ENCODE data around the gene PIK3R1. TPM values are rescaled to one million over a fixed set of nuclear protein-coding genes. Genes with fewer than 3 reads are reported as not detected.

Gene PIK3R1
- total and polyA plus RNA-seq, 2 of the 4 experiments (the other 2 are of a cell fraction), result 2.4 to 9.3 TPM

DNA sequence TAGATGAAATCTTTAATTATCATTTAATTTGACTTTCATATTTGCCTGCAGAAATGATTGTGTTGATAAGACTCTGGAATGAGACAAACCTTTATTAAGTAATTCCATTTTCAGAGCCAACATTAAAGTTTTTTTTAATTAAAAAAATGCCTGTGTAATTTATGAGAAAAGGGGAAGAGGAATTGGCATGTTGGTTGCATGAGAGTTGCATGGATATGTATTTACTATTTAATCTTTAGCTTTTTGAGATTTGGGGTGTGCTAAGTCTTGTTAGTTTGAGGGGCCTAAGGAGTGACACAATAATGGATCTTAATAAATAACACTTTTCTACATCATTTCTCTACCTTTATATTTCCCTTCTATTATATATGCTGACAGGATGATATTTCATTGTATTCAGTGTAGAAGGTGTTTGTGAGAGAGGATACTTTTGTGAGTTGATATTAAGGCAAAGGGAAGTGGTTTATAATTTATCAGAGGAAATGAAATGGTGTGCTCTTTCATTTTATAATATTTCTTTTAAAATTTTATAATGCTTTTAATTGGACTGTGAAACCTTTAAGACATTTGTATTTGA is 54.9 kb downstream of the PIK3R1 start:
- H3K4ac ChIP-seq (ENCODE audit: low read depth, low read length), result no peak overlapping the region
- H3K36me3 ChIP-seq (ENCODE audit: control insufficient read depth, insufficient read depth, low read length), result peaks cover 1% of the 10 kb centered on the region; the same call in 1 of the 2 replicates
- 0 out of 2 replicates have a peak, but pooled peaks cover 3% of the 10 kb centered on the region for H3K9me1 ChIP-seq (ENCODE audit: insufficient read depth, low read length)
- H2BK5ac ChIP-seq (ENCODE audit: low read depth, low read length, poor library complexity, severe bottlenecking), result no peak overlapping the region
- no peak overlapping the region for H4K91ac ChIP-seq (ENCODE audit: insufficient read depth, low read depth, low read length)
- H3K4me2 ChIP-seq (ENCODE audit: low read depth, low read length), result no peak overlapping the region
- ATAC-seq (ENCODE audit: low read depth), result no peak
- no peak overlapping the region for H2AFZ ChIP-seq (replicated peaks; ENCODE audit: low read length, poor library complexity)
- DNase-seq, result no peak
- H2BK15ac ChIP-seq (ENCODE audit: low read depth, low read length), result no peak overlapping the region
- in situ Hi-C loops (cut with MboI; ENCODE audit: low sequenced_read_pairs) (loop anchor here (25.0 kb wide), 1 partner anchor 1458 kb away; no protein-coding TSS in a partner anchor), dilution Hi-C loops (cut with HindIII; ENCODE audit: low sequenced_read_pairs, unreplicated experiment) (no loop called here), intact Hi-C loops (cut with micrococcal nuclease) (no loop called here)
- no peak overlapping the region for H4K8ac ChIP-seq (ENCODE audit: low read depth in 2 of 2, low read length in 2 of 2)
- POLR2A ChIA-PET (ENCODE audit: unreplicated experiment), result no interaction called here
- no peak overlapping the region for H3K18ac ChIP-seq (ENCODE audit: low read depth, low read length)
- no peak overlapping the region for H4K5ac ChIP-seq (ENCODE audit: low read depth, low read length)
- no peak overlapping the region for H2AK5ac ChIP-seq (ENCODE audit: low read depth, low read length)
- TF ChIP-seq POLR2A (IDR thresholded peaks at IDR 0.05; ENCODE audit: low read depth, low read length) (no peak), NFE2L2 (IDR thresholded peaks at IDR 0.05; ENCODE audit: low read depth, low read length) (no peak), SMC3 (IDR thresholded peaks at IDR 0.05; ENCODE audit: low read depth, low read length) (no peak), BHLHE40 (IDR thresholded peaks at IDR 0.05; ENCODE audit: low read depth, low read length) (no peak), MAFK (IDR thresholded peaks at IDR 0.05; ENCODE audit: low read depth, low read length) (0 out of 2 replicates have a peak, but pooled peaks have one; percentile 10), RFX5 (IDR thresholded peaks at IDR 0.05; ENCODE audit: low read depth, low read length) (no peak)
- TF ChIP-seq, protein P1, sequence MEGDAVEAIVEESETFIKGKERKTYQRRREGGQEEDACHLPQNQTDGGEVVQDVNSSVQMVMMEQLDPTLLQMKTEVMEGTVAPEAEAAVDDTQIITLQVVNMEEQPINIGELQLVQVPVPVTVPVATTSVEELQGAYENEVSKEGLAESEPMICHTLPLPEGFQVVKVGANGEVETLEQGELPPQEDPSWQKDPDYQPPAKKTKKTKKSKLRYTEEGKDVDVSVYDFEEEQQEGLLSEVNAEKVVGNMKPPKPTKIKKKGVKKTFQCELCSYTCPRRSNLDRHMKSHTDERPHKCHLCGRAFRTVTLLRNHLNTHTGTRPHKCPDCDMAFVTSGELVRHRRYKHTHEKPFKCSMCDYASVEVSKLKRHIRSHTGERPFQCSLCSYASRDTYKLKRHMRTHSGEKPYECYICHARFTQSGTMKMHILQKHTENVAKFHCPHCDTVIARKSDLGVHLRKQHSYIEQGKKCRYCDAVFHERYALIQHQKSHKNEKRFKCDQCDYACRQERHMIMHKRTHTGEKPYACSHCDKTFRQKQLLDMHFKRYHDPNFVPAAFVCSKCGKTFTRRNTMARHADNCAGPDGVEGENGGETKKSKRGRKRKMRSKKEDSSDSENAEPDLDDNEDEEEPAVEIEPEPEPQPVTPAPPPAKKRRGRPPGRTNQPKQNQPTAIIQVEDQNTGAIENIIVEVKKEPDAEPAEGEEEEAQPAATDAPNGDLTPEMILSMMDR (conservative IDR thresholded peaks at IDR 0.05; ENCODE audit: low read depth, low read length), result no peak
- H2AK9ac ChIP-seq (replicated peaks; ENCODE audit: low read depth, low read length, poor library complexity), result no peak overlapping the region
- H3K4me3 ChIP-seq (ENCODE audit: insufficient read depth, low read depth, low read length), result no peak overlapping the region
- H3K27ac ChIP-seq (ENCODE audit: insufficient read depth, low read length), result no peak overlapping the region
- H3K79me1 ChIP-seq (ENCODE audit: low read depth in 1 of 2, low read length in 2 of 2), result peaks cover 9 to 18% of the 10 kb centered on the region in 2 experiments; a peak in 3 of 4 replicates
- H3K23ac ChIP-seq (ENCODE audit: low read depth, low read length), result no peak overlapping the region
- BruUV-seq (replicated peaks), result no TSS peak
- CTCF ChIA-PET, result interaction anchor here (0.6 to 1.3 kb wide), 2 partner anchors 11 to 1039 kb away, joined by 3 to 5 read pairs; no protein-coding TSS in a partner anchor
- H2BK20ac ChIP-seq (ENCODE audit: low read depth, low read length), result no peak overlapping the region
- no peaks in the 10 kb centered on the region for H3K9me3 ChIP-seq (ENCODE audit: control insufficient read depth, insufficient read depth, low read length)
- peaks cover 6% of the 10 kb centered on the region for H3K4me1 ChIP-seq (ENCODE audit: control insufficient read depth, insufficient read depth, low read length)
- H3K27me3 ChIP-seq (ENCODE audit: control insufficient read depth, insufficient read depth, low read length), result no peaks in the 10 kb centered on the region
- no peaks in the 10 kb centered on the region for H4K20me1 ChIP-seq (ENCODE audit: insufficient read depth, low read length)
- H3K14ac ChIP-seq (replicated peaks; ENCODE audit: low read depth, low read length), result no peak overlapping the region
- H3K9ac ChIP-seq (ENCODE audit: low read depth, low read length), result no peak overlapping the region
- no peak overlapping the region for H3K56ac ChIP-seq (ENCODE audit: extremely low read depth, insufficient read depth, low read length)
- no peak overlapping the region for H2BK120ac ChIP-seq (ENCODE audit: low read depth, low read length)
